Suprapubic skin (tissue), 4 donors: ENCODE measurements around the gene BCL7B.

ENCODE experiments used
- CTCF ChIP-seq, 2 donors: fragments of 200-600 bp in 1 of 2; fragments of 450-650 bp in 1 of 2; sonication (generic) in 1 of 2; IDR thresholded peaks; one replicate each; pipeline ENCODE4 v1.5.1; 2016 to 2019; ENCODE audit warnings: antibody characterized with exemption in 2 of 2, mild to moderate bottlenecking in 1 of 2, moderate library complexity in 1 of 2
- EP300 ChIP-seq: sonication (generic); formaldehyde crosslinking; IDR thresholded peaks from one replicate; pipeline ENCODE4 v1.6.1; 2017; ENCODE audit warnings: antibody characterized with exemption
- POLR2AphosphoS5 ChIP-seq, 3 donors: sonication (generic); formaldehyde crosslinking; IDR thresholded peaks; one replicate each; pipeline ENCODE4 v1.6.1; 2017; ENCODE audit warnings: antibody characterized with exemption in 3 of 3

GRCh38 chr7:73555411-73555982 lies 2.0 kb downstream of the BCL7B start:
- TF ChIP-seq CTCF (IDR thresholded peaks at IDR 0.05) (no peak), POLR2AphosphoS5 (IDR thresholded peaks at IDR 0.05) (no peak), EP300 (no peak)
